ENCODE results near the gene LPGAT1. TPM values are rescaled to one million over a fixed set of nuclear protein-coding genes. Genes with fewer than 3 reads are reported as not detected.

Gene LPGAT1
- total RNA-seq, 6 experiments from 2014 or later = 32.0 to 141 (median 55.7) TPM

DNA sequence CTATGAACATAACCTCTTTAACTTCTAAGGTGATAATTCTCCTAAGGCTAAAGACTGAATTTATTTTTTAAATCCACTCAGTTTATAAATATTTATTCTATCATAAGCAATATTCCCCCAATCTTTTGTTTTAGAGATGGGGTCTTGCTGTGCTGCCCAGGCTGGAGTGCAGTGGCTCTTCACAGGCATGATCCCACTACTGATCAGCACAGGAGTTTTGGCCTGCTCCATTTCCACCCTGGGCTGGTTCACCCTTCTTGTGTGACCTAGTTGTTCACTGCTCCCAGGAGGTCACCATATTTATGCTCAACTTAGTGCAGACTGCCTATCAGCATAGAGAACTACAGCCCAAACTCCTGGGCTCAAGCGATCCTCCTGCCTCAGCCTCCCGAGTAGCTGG is 38.6 kb downstream of the LPGAT1 start:
- no peaks in the 10 kb centered on the region for H3K4me1 ChIP-seq
- TF ChIP-seq, protein P1, sequence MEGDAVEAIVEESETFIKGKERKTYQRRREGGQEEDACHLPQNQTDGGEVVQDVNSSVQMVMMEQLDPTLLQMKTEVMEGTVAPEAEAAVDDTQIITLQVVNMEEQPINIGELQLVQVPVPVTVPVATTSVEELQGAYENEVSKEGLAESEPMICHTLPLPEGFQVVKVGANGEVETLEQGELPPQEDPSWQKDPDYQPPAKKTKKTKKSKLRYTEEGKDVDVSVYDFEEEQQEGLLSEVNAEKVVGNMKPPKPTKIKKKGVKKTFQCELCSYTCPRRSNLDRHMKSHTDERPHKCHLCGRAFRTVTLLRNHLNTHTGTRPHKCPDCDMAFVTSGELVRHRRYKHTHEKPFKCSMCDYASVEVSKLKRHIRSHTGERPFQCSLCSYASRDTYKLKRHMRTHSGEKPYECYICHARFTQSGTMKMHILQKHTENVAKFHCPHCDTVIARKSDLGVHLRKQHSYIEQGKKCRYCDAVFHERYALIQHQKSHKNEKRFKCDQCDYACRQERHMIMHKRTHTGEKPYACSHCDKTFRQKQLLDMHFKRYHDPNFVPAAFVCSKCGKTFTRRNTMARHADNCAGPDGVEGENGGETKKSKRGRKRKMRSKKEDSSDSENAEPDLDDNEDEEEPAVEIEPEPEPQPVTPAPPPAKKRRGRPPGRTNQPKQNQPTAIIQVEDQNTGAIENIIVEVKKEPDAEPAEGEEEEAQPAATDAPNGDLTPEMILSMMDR (IDR thresholded peaks at IDR 0.05) = no peak
- no peak for TF ChIP-seq POLR2A (IDR thresholded peaks at IDR 0.05)
- no peak for ATAC-seq
- no peaks in the 10 kb centered on the region for H3K9me3 ChIP-seq
- H3K36me3 ChIP-seq = peaks cover 0 to 10% (median 2%) of the 10 kb centered on the region in 4 donors
- no peak overlapping the region for H3K27ac ChIP-seq
- WGBS (ENCODE audit: insufficient coverage, low coverage, low lambda C conversion rate, missing lambda C conversion rate) = 100% methylated on average over 2 of the region's 2 CpGs
- H3K4me3 ChIP-seq = no peak overlapping the region
- no peaks in the 10 kb centered on the region for H3K27me3 ChIP-seq
- DNase-seq = no peak
- intact Hi-C loops (cut with DNase I) = no loop called here

DNA sequence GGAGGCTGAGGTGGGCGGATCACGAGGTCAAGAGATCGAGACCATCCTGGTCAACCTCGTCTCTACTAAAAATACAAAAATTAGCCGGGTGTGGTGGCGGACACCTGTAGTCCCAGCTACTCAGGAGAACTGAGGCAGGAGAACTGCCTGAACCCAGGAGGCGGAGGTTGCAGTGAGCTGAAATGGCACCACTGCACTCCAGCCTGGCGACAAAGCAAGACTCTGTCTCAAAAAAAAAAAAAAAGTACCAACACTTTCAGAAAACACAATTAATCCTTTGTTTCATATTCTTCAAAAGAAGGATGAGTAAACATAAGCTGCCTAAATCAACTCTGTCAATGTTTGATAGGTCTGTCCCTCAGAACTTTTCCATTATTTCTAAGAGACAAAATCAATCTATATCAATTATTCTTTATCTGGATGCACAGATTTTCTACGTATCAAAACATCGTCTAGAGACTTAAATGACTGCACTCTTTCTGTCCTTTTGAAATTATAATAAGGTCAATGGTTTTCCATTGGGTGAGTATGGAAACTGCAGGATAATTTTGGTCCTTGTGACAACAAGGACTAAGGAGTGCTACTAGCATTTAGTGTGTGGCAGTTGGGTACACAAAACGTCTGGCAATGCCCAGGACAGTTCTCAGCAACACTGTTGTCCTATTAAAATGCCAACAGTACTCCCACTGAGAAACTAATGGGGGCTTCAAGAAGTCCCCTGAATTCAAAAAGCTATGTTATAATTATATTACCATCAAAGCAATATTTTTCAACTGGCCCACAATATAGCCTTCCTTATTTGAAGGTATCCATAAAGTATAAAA is 40.7 kb downstream of the LPGAT1 start:
- DNase-seq = no peak
- Histone ChIP-seq H3K27ac (no peak overlapping the region), H3K4me1 (no peaks in the 10 kb centered on the region), H3K27me3 (no peaks in the 10 kb centered on the region), H3K36me3 (peaks cover 0 to 10% (median 2%) of the 10 kb centered on the region in 4 donors), H3K4me3 (no peak overlapping the region), H3K9me3 (no peaks in the 10 kb centered on the region)
- peak in 1 of 4 donors; percentile 22 for ATAC-seq
- intact Hi-C loops (cut with DNase I) = no loop called here
- 70% methylated on average over 8 of the region's 11 CpGs for WGBS (ENCODE audit: insufficient coverage, low coverage, low lambda C conversion rate, missing lambda C conversion rate)
- TF ChIP-seq, protein P1 (IDR thresholded peaks at IDR 0.05) = no peak
- TF ChIP-seq POLR2A (IDR thresholded peaks at IDR 0.05) = no peak

DNA sequence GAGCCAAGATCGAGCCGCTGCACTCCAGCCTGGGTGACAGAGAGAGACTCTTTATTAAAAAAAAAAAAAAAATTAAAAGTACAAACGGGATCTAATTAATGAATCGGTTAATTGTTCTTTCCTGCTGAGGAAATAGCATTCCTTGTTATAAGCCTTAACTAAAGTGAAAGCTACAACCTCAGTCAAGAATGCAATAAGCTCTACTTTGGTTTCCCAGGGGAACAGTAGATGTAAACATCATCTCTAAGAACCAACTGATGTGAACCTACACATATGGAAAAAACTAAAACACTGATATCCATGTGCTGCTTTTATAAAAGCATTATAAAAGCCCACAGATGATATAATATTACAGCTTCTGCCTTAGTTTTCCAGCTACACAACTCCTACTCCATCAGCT is 41.9 kb downstream of the LPGAT1 start:
- peaks cover 0 to 9% (median 2%) of the 10 kb centered on the region in 4 donors for H3K4me1 ChIP-seq
- no peak overlapping the region for H3K4me3 ChIP-seq
- H3K9me3 ChIP-seq = no peaks in the 10 kb centered on the region
- intact Hi-C loops (cut with DNase I) = no loop called here
- DNase-seq (no peak), ATAC-seq (no peak)
- no peak overlapping the region for H3K27ac ChIP-seq
- WGBS (ENCODE audit: insufficient coverage, low coverage, low lambda C conversion rate, missing lambda C conversion rate) = 92% methylated on average over 4 of the region's 4 CpGs
- H3K27me3 ChIP-seq = no peaks in the 10 kb centered on the region
- peaks cover 0 to 10% (median 2%) of the 10 kb centered on the region in 4 donors for H3K36me3 ChIP-seq
- TF ChIP-seq, protein P1 (IDR thresholded peaks at IDR 0.05) = no peak
- TF ChIP-seq POLR2A (IDR thresholded peaks at IDR 0.05) = no peak

DNA sequence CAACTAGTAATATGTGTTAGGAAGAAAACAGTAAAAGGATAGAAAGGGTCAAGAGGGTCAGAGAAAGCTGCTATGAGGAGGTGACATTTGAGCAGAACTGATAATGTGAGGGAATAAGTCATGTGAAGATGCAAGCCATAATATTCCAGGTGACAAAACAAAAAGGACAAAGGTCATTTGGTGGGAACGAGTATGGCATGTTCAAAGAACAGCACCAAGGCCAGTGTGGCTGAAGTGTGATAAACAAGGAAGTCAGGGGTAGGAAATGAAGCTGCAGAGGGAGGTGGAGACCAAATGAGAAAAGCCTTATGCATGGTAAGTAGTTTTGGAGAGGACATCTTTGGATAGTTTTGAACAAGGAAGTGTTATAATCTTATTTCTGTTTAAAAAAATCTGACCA is 46.7 kb downstream of the LPGAT1 start:
- Histone ChIP-seq H3K9me3 (no peaks in the 10 kb centered on the region), H3K27me3 (no peaks in the 10 kb centered on the region), H3K4me3 (no peak overlapping the region), H3K27ac (peak overlapping the region in 1 of 3 donors; percentile 16), H3K36me3 (peaks cover 0 to 8% (median 2%) of the 10 kb centered on the region in 4 donors), H3K4me1 (peaks cover 0 to 28% (median 3%) of the 10 kb centered on the region in 4 donors)
- ATAC-seq (peak; percentile 66 to 79 (median 70)), DNase-seq (no peak)
- 19% methylated on average over 1 of the region's 1 CpG for WGBS (ENCODE audit: insufficient coverage, low coverage, low lambda C conversion rate, missing lambda C conversion rate)
- intact Hi-C loops (cut with DNase I) = no loop called here
- TF ChIP-seq, protein P1 (IDR thresholded peaks at IDR 0.05) = no peak
- TF ChIP-seq POLR2A (IDR thresholded peaks at IDR 0.05) = no peak
